Activated naive CD4-positive, alpha-beta T cell treated with anti-CD3 and anti-CD28 coated beads for 36 hours (primary cell): ENCODE measurements around the gene AUTS2. TPM values are rescaled to one million over a fixed set of nuclear protein-coding genes. Genes with fewer than 3 reads are reported as not detected.

ENCODE experiments used
- CTCF ChIA-PET: fragments of 350-600 bp; sonication (Branson Sonifier 250); formaldehyde crosslinking; loops from one replicate; lab custom pipeline; 2021; ENCODE audit warnings: antibody characterized with exemption; lab: Charles Lee
- DNase-seq: peaks from one replicate; pipeline ENCODE4 v3.0.0-alpha.2; 2020
- H3K27ac Mint-ChIP-seq: one replicate; pipeline ENCODE4 v1.8.0; 2021; ENCODE audit warnings: mild to moderate bottlenecking, mixed read lengths
- H3K27me3 Mint-ChIP-seq: one replicate; pipeline ENCODE4 v1.8.0; 2021; ENCODE audit warnings: low read depth, mixed read lengths
- H3K36me3 Mint-ChIP-seq: one replicate; pipeline ENCODE4 v1.8.0; 2021; ENCODE audit warnings: low read depth, mixed read lengths
- H3K4me1 Mint-ChIP-seq: one replicate; pipeline ENCODE4 v1.8.0; 2021; ENCODE audit warnings: low read depth, mixed read lengths
- H3K4me3 Mint-ChIP-seq: one replicate; pipeline ENCODE4 v1.8.0; 2021; ENCODE audit warnings: mild to moderate bottlenecking, moderate library complexity, mixed read lengths
- H3K9me3 Mint-ChIP-seq: one replicate; pipeline ENCODE4 v1.8.0; 2021; ENCODE audit warnings: mixed read lengths
- intact Hi-C: fragments of 100-400 bp; cut with micrococcal nuclease; formaldehyde crosslinking; loops from one replicate; pipeline ENCODE4 v1.15.1; 2023
- total RNA-seq, 2 experiments: library from RNA; stranded (reverse); gene quantifications; one replicate each; pipeline ENCODE4 v1.2.3, GENCODE V29; 2021

The AUTS2 gene
- total RNA-seq, 2 experiments from 2014 or later, result 0.79 to 1.1 TPM

DNA sequence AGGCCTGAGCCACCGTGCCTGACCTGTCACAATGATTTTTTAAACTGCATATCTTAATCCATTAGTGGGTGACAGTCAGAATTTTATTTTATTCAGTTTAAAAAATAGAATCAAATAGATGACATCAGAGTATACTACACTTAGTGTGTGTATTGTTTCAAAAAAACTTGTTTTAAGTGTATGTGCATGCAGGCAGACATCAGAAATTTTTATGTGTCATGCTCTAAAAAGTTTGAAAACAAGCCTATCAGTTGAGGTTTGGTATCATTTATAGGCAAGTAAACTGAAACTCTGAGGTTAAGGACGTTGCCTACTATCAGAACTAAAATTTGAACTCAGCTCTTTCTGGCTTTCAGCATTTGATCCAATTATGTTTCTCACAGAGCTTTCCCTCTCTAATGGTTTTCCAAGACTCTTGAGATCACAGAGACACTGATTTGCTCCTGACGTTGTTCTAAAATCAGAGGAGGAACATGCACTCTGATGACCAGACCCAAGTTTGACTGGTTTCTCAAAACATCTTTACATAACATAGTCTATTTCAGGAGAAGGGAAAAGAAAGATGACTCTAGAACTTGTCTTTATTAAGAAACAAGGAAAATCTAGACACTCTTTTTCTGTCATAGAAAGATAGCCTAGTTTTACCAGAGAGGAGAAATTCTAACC lies 188.6 kb downstream of the AUTS2 start:
- no peak for DNase-seq
- H3K4me3 Mint-ChIP-seq, result no peak overlapping the region

DNA sequence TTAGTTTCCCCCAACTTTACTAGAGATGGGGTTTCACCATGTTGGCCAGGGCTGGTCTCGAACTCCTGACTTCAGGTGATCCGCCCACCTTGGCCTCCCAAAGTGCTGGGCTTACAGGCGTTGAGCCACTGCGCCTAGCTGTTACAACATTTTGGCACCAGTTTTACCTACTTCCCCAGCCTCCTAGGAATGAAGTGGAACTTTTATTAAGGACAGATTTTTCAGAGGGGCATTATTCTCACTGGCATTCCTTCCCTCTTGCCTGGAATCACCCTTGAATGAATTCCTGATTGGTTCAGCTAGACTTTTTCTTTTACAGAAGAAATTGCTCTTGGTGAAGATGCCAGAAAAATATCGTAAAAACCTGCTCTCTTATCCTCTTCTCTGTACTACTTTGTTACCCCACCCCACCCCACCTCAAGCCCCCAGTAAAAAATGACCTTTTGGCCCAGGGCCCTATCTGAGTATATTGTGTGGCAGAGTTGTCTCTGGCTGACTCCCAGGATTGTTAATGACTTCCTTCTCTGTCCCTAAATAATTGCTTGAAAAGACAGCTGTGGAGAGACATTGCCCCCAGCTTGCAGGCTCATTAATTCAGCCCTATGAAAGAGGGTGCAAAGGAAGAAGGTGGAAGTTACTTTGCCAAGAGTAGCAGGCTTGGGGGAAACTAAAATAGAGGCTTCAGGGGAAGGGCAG lies 189.6 kb downstream of the AUTS2 start:
- CTCF ChIA-PET, result no interaction called here
- no peaks in the 10 kb centered on the region for H3K36me3 Mint-ChIP-seq
- H3K4me1 Mint-ChIP-seq, result no peaks in the 10 kb centered on the region
- intact Hi-C loops, result no loop called here
- H3K27me3 Mint-ChIP-seq, result no peaks in the 10 kb centered on the region
- H3K27ac Mint-ChIP-seq, result no peak overlapping the region
- H3K4me3 Mint-ChIP-seq, result no peak overlapping the region
- no peaks in the 10 kb centered on the region for H3K9me3 Mint-ChIP-seq
- DNase-seq, result no peak

More for the DNA sequence above, 188.6 kb downstream of the AUTS2 start:
- H3K27me3 Mint-ChIP-seq, result no peaks in the 10 kb centered on the region
- no peaks in the 10 kb centered on the region for H3K4me1 Mint-ChIP-seq
- H3K9me3 Mint-ChIP-seq, result no peaks in the 10 kb centered on the region
- intact Hi-C loops, result no loop called here
- H3K27ac Mint-ChIP-seq, result no peak overlapping the region
- no peaks in the 10 kb centered on the region for H3K36me3 Mint-ChIP-seq
- CTCF ChIA-PET, result no interaction called here

DNA sequence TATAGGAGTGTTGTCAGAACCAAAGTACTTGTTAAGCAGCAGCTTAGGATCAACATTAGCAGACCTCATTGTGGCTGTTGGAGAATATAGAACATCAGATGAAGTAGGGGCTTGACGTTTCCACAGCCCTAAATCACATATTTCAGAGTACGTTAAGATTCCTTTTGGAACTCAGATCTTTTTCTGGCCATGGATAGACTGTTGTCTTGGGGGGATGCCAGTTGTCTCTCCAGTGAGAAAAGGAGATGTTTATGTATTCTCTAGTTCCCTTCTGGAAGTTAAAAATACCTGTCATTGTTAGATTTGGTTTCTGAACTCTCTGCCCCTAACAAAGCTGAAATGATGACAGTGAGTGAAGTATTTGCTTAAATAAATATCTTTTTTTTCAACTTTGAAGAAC lies 191.3 kb downstream of the AUTS2 start:
- H3K27ac Mint-ChIP-seq, result no peak overlapping the region
- H3K4me3 Mint-ChIP-seq, result no peak overlapping the region
- H3K27me3 Mint-ChIP-seq, result no peaks in the 10 kb centered on the region
- no peaks in the 10 kb centered on the region for H3K4me1 Mint-ChIP-seq
- CTCF ChIA-PET, result no interaction called here
- no peaks in the 10 kb centered on the region for H3K36me3 Mint-ChIP-seq
- intact Hi-C loops, result no loop called here
- no peak for DNase-seq
- H3K9me3 Mint-ChIP-seq, result no peaks in the 10 kb centered on the region

DNA sequence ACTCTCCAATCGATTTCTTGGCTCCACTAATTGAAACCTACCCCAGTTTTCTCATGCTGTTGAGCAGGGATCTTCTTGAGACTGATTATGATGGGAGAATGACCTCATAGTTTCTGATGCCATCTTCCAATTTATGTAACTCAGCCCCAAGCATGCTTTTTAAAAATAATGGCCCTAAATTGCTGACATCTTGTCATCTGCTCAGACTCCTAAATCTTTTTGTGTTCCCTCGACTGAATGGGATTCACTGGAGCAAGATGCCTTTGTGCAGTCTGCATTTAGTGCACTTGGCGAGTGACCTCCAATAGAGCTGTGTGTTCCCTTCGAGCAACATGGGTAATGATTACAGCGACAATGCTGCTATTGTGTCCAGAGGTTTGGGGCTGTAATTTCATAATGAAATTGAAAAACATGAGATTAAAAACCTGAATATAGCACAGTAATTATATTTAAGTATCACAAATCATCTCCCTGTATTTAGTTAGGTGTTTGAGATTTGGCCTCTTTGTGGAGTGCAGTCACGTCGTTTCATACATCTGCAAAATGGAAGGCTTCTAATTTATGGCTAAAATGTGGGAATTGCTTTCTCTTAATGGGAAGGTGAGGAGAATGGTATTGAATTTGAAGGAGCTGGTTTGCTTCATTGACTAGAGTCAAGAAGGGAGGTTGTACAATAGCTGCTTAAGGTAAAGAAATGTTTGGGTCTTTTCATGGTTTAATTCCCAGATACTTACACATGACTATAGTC lies 192.9 kb downstream of the AUTS2 start:
- H3K27me3 Mint-ChIP-seq, result no peaks in the 10 kb centered on the region
- intact Hi-C loops, result no loop called here
- DNase-seq, result no peak

DNA sequence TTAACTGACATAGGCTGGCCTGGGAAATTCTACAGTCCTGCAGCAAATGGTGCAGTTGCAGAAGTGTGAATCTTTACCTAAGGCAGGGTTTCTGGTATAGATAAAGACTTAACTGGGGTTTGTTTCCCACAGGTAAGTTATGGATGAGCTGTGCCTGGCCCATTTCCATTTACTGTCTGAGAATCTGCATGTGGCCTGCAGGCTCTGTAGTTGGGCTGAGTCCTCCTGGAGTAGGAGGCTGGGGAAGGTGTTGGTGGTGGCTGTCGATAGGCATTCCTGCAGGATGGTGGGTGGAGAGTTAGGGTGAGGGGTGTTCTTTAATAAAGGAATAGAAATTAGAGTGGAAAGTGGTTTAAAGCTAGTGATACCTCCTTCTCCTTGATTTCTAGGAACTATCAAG lies 193.5 kb downstream of the AUTS2 start:
- H3K27me3 Mint-ChIP-seq, result no peaks in the 10 kb centered on the region
- H3K9me3 Mint-ChIP-seq, result no peaks in the 10 kb centered on the region
- no peaks in the 10 kb centered on the region for H3K36me3 Mint-ChIP-seq
- no peaks in the 10 kb centered on the region for H3K4me1 Mint-ChIP-seq
- intact Hi-C loops, result no loop called here
- no peak for DNase-seq
- H3K27ac Mint-ChIP-seq, result no peak overlapping the region
- H3K4me3 Mint-ChIP-seq, result no peak overlapping the region
- CTCF ChIA-PET, result no interaction called here

More for the DNA sequence above, 192.9 kb downstream of the AUTS2 start:
- Mint-ChIP-seq H3K4me3 (no peak overlapping the region), H3K9me3 (no peaks in the 10 kb centered on the region), H3K36me3 (no peaks in the 10 kb centered on the region), H3K27ac (no peak overlapping the region), H3K4me1 (no peaks in the 10 kb centered on the region)
- CTCF ChIA-PET, result no interaction called here

DNA sequence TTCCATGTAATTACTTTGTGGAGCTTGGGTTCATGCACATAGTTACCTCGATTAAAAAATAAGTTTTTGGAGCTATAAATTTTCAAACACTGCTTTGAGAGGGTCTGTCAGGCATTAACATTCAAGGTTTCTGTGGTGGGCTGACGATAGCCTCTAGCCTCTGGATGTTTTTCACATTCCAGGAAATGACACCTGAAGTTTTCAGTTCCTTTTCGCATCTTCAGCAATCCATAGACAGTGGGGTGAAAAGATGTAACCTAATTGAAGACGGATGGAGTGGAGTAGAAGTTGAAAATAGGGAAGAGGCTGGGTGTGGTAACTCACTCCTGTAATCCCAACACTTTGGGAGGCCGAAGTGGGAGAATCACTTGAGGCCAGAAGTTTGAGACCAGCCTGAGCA lies 197.7 kb downstream of the AUTS2 start:
- no peaks in the 10 kb centered on the region for H3K4me1 Mint-ChIP-seq
- intact Hi-C loops, result no loop called here
- H3K27ac Mint-ChIP-seq, result no peak overlapping the region
- DNase-seq, result no peak
- H3K9me3 Mint-ChIP-seq, result no peaks in the 10 kb centered on the region
- H3K36me3 Mint-ChIP-seq, result no peaks in the 10 kb centered on the region
- CTCF ChIA-PET, result interaction anchor here (0.7 kb wide), 1 partner anchor 8 kb away, joined by 3 read pairs; no protein-coding TSS in a partner anchor
- H3K27me3 Mint-ChIP-seq, result no peaks in the 10 kb centered on the region
- no peak overlapping the region for H3K4me3 Mint-ChIP-seq

- DNase-seq, result no peak
- Mint-ChIP-seq H3K4me1 (no peaks in the 10 kb centered on the region), H3K27me3 (no peaks in the 10 kb centered on the region), H3K9me3 (no peaks in the 10 kb centered on the region), H3K36me3 (no peaks in the 10 kb centered on the region), H3K4me3 (no peak overlapping the region), H3K27ac (no peak overlapping the region)
- intact Hi-C loops, result no loop called here
- CTCF ChIA-PET, result no interaction called here
These were observed 198.1 kb downstream of the AUTS2 start for GRCh38 chr7:69796416-69796815.

- no peaks in the 10 kb centered on the region for H3K4me1 Mint-ChIP-seq
- intact Hi-C loops, result no loop called here
- no peaks in the 10 kb centered on the region for H3K9me3 Mint-ChIP-seq
- no peaks in the 10 kb centered on the region for H3K27me3 Mint-ChIP-seq
- H3K36me3 Mint-ChIP-seq, result no peaks in the 10 kb centered on the region
- H3K27ac Mint-ChIP-seq, result no peak overlapping the region
- CTCF ChIA-PET, result no interaction called here
- no peak for DNase-seq
- no peak overlapping the region for H3K4me3 Mint-ChIP-seq
These were observed 200.9 kb downstream of the AUTS2 start for GRCh38 chr7:69799048-69799697.

- no peak for DNase-seq
- no peaks in the 10 kb centered on the region for H3K9me3 Mint-ChIP-seq
- H3K27ac Mint-ChIP-seq, result no peak overlapping the region
- no peaks in the 10 kb centered on the region for H3K4me1 Mint-ChIP-seq
- no peaks in the 10 kb centered on the region for H3K36me3 Mint-ChIP-seq
- CTCF ChIA-PET, result no interaction called here
- H3K4me3 Mint-ChIP-seq, result no peak overlapping the region
- intact Hi-C loops, result no loop called here
- no peaks in the 10 kb centered on the region for H3K27me3 Mint-ChIP-seq
These were observed 201.7 kb downstream of the AUTS2 start for GRCh38 chr7:69799990-69800389.

DNA sequence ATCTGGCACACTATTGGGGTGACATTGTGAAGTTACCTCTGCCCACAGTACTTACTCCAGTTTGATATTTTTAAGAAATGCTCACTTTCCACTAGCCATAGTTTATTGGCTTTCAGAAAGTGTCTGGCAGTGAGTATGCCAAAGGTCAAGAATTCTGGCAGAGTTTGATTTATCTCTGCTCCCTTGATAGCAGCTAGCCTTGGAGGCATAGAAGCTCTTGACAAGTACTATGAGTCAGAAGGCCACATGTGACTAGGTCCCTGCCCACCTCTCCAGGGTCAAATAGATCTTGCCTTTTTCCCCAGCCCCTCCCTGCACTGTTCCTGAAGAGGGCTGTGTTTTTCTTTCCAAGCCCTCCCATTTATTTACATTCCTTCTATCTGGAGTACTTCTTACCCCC lies 202.2 kb downstream of the AUTS2 start:
- intact Hi-C loops, result no loop called here
- no peak overlapping the region for H3K27ac Mint-ChIP-seq
- DNase-seq, result no peak
- H3K4me3 Mint-ChIP-seq, result no peak overlapping the region
- no peaks in the 10 kb centered on the region for H3K4me1 Mint-ChIP-seq
- no peaks in the 10 kb centered on the region for H3K27me3 Mint-ChIP-seq
- no peaks in the 10 kb centered on the region for H3K36me3 Mint-ChIP-seq
- CTCF ChIA-PET, result no interaction called here
- H3K9me3 Mint-ChIP-seq, result no peaks in the 10 kb centered on the region

DNA sequence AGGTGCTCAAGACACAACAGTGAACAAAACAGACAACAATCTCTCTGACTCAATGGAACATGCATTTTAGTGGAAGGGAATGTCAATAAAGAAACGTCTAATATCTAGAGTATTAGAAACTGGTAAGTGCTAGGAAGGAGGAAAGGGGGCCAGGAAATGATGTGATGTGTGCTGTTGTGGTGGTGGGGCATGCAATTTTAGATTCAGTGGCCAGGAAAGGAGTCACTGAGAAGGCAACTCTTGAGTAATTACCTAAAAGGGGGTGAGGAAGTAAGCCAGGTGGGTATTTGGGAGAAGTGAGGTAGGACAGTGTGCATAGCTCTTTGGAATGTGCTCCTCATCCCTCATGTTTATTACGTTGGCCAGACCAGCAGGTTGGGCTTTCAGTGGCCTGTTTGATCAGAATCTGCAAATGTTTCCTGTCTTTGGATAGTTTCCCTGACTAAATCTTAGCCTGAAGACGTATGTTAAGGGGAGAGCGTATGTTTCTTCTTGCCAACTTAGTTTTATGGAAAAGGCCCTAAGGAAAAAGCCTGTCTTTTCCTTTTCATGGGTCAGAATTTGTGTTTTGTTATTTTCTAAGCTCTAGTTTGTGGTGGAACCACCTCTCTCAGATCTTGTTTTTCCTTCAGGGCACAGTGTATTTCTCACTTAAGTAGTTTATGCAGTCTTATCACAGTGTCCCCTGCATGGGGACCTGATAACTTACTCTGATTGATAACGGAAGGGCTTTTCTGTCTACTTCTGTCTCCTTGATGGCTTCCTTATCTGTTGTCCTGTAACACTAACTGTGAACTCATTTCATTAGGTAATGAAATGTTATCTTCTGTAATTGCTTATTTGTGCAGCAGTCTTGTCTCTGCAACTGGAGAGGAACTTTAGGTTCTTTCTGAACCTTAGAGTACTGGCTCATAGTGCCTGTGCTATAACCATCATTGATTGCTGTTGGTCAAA lies 203.7 kb downstream of the AUTS2 start:
- Mint-ChIP-seq H3K4me3 (no peak overlapping the region), H3K27ac (no peak overlapping the region), H3K36me3 (no peaks in the 10 kb centered on the region), H3K9me3 (no peaks in the 10 kb centered on the region), H3K27me3 (no peaks in the 10 kb centered on the region), H3K4me1 (no peaks in the 10 kb centered on the region)
- CTCF ChIA-PET, result no interaction called here
- no peak for DNase-seq
- intact Hi-C loops, result no loop called here
